Pancreas (tissue), 10 donors: Measurements from ENCODE around the gene LIMD2. TPM values are rescaled to one million over a fixed set of nuclear protein-coding genes. Genes with fewer than 3 reads are reported as not detected.

Experiments used
- ATAC-seq, 4 donors: fragments of 200-7000 bp; cut with Tn5 transposase; one replicate each; pipeline versions ENCODE4 v1.8.0 to v1.9.1; 2020; ENCODE audit warnings: mild to moderate bottlenecking in 4 of 4, moderate library complexity in 4 of 4
- DNase-seq, 6 donors: peaks; one replicate each; pipeline ENCODE4 v3.0.0-alpha.2; 2020
- FAIRE-seq: peaks from 2 replicates; lab custom pipeline; 2012; peaks lifted over from hg19 to GRCh38; lab: Jason Lieb, UNC
- H3K27ac ChIP-seq, 4 donors: fragments of 200-600 bp; sonication (generic); 1 replicate in 3 of 4; 2 replicates in 1 of 4; pipeline versions ENCODE4 v1.5.0 to v1.8.0; 2020
- H3K27me3 ChIP-seq, 4 donors: fragments of 200-600 bp; one replicate each; pipeline ENCODE4 v1.8.0; 2021
- H3K36me3 ChIP-seq, 3 donors: fragments of 200-600 bp; sonication (generic) in 1 of 3; one replicate each; pipeline versions ENCODE4 v1.5.0 to v1.8.0; 2020 to 2021
- H3K4me1 ChIP-seq, 3 donors: fragments of 200-600 bp; one replicate each; pipeline ENCODE4 v1.8.0; 2021
- H3K4me3 ChIP-seq, 4 donors: fragments of 200-600 bp; sonication (generic) in 2 of 4; one replicate each; pipeline versions ENCODE4 v1.5.0 to v1.8.0; 2020 to 2021
- H3K9me3 ChIP-seq, 4 donors: fragments of 200-600 bp; one replicate each; pipeline ENCODE4 v1.8.0; 2021
- CTCF ChIP-seq, 4 donors: fragments of 200-600 bp; sonication (generic) in 3 of 4; IDR thresholded peaks; one replicate each; pipeline versions ENCODE4 v1.5.0 to v1.8.0; 2021; ENCODE audit warnings: antibody characterized with exemption in 4 of 4
- WGBS, 2 donors: extraction: QIAGEN DNeasy Blood & Tissue Kit; methylation state at CpG; one replicate each; pipeline ENCODE4 v1.1.7; 2013; 5-methylcytosine and 5-hydroxymethylcytosine counted together
- intact Hi-C, 3 donors: fragments of 100-400 bp; cut with DNase I; formaldehyde crosslinking; loops; one replicate each; pipeline versions ENCODE4 v1.11.1 to v1.14.2; 2022
- polyA plus RNA-seq, 2 donors: library from polyadenylated mRNA; stranded (reverse); fragments of 200-250 nt; gene quantifications; one replicate each; pipeline ENCODE4 v1.2.3, GENCODE V29; 2013
- total RNA-seq, 6 donors: library from RNA; stranded (reverse); fragmentation: NEBNext Ultra II Directional in 4 of 6; extraction: Animal tissue kit (Norgen Biotek cat#: 25700) in 4 of 6; gene quantifications; one replicate each; pipeline versions ENCODE4 v1.2.1 to v1.2.4, GENCODE V29; 2021 to 2023
- donor health status: healthy with polysubstance abuse.
- donor health status: DM: no; HTN: no; CAD: no; lungs with moderate emphysema.
- donor health status: DM: no; HTN: no; CAD: no.
- donor health status: control.
- donor health status: control.
- donor health status: Bipolar disorder and iron deficiency.
- donor health status: DM: yes; HTN: yes; CAD: no.
- donor health status: DM: no; HTN: no; CAD: no.
- donor health status: DM: no; HTN: no; CAD: no.
- donor health status: DM: yes; HTN: yes; CAD: no.

The LIMD2 gene
- total and polyA plus RNA-seq, 8 donors = 1.4 to 16.6 (median 5.7) TPM

DNA sequence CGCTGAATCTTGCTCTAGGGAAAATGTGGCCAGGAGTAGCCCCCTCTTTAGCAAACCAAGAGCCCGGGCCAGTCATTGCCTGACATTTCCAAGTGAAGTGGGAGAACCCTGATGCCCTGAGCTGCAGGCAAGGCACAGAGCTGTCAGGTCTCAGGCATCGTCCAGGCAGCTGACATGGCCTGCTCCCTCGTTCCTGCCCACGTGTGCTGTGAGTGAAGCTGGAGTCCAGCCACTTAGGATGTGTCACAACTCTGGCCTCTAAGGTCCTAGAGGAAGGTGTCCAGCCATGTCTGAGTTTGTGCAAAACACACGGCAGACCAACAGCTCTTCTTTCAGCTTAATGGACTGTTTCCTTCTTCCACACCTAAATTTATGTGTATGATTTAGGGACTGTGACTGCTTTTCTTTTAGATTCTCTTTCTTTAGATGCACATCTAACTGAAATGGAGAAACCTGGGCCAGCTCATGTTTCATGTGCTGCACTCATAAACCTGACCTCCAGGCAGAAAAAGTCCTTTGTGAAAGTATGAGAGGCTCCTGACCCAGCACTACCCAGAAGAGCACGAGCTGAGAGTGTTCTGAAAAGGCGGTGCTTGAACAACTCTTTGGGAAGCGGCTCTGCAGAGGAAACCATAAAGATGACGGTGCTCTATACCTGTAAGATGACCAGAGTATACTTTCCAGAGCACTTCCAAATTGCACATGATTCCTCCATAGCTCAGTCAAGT, 14.8 kb upstream of the LIMD2 start:
- DNase-seq (peak in 1 of 6 donors; percentile 4), FAIRE-seq (no peak), ATAC-seq (no peak)
- no peaks in the 10 kb centered on the region for H3K9me3 ChIP-seq
- 80 to 86% methylated on average over 10 of the region's 10 CpGs for WGBS, 2 donors
- H3K4me1 ChIP-seq = peaks cover 0 to 5% (median under 1%) of the 10 kb centered on the region in 3 donors
- no peak overlapping the region for H3K4me3 ChIP-seq
- peaks cover 0 to 4% (median 0%) of the 10 kb centered on the region in 3 donors for H3K36me3 ChIP-seq
- no peaks in the 10 kb centered on the region for H3K27me3 ChIP-seq
- no peak for TF ChIP-seq CTCF (IDR thresholded peaks at IDR 0.05)
- no peak overlapping the region for H3K27ac ChIP-seq
- intact Hi-C loops = no loop called here

- ATAC-seq = no peak
- intact Hi-C loops = loop anchor here in 1 of 3 donors (10.0 kb wide), 1 partner anchor 274 kb away; no protein-coding TSS in a partner anchor
- Histone ChIP-seq H3K9me3 (no peaks in the 10 kb centered on the region), H3K4me1 (peaks cover 0 to 10% (median 5%) of the 10 kb centered on the region in 3 donors), H3K27me3 (no peaks in the 10 kb centered on the region), H3K36me3 (peaks cover 0 to 4% (median 0%) of the 10 kb centered on the region in 3 donors), H3K27ac (peak overlapping the region in 1 of 4 donors; percentile 75), H3K4me3 (no peak overlapping the region)
- no peak for FAIRE-seq
- no peak for TF ChIP-seq CTCF (IDR thresholded peaks at IDR 0.05)
- 92 to 96% methylated on average over 6 of the region's 6 CpGs for WGBS, 2 donors
- DNase-seq = no peak
Measured at GRCh38 chr17:63709110-63709509, 9.2 kb upstream of the LIMD2 start.

- H3K27ac ChIP-seq = no peak overlapping the region
- H3K36me3 ChIP-seq = peaks cover 0 to 2% (median 0%) of the 10 kb centered on the region in 3 donors
- WGBS, 2 donors = 90% methylated on average over 11 of the region's 11 CpGs
- no peak for FAIRE-seq
- no peaks in the 10 kb centered on the region for H3K9me3 ChIP-seq
- intact Hi-C loops = loop anchor here in 1 of 3 donors (10.0 kb wide), 1 partner anchor 272 kb away; no protein-coding TSS in a partner anchor
- H3K27me3 ChIP-seq = no peaks in the 10 kb centered on the region
- H3K4me1 ChIP-seq = peaks cover 0 to 10% (median 5%) of the 10 kb centered on the region in 3 donors
- DNase-seq = no peak
- H3K4me3 ChIP-seq = no peak overlapping the region
- ATAC-seq = no peak
- no peak for TF ChIP-seq CTCF (IDR thresholded peaks at IDR 0.05)
Measured at GRCh38 chr17:63707151-63707550, 7.2 kb upstream of the LIMD2 start.

DNA sequence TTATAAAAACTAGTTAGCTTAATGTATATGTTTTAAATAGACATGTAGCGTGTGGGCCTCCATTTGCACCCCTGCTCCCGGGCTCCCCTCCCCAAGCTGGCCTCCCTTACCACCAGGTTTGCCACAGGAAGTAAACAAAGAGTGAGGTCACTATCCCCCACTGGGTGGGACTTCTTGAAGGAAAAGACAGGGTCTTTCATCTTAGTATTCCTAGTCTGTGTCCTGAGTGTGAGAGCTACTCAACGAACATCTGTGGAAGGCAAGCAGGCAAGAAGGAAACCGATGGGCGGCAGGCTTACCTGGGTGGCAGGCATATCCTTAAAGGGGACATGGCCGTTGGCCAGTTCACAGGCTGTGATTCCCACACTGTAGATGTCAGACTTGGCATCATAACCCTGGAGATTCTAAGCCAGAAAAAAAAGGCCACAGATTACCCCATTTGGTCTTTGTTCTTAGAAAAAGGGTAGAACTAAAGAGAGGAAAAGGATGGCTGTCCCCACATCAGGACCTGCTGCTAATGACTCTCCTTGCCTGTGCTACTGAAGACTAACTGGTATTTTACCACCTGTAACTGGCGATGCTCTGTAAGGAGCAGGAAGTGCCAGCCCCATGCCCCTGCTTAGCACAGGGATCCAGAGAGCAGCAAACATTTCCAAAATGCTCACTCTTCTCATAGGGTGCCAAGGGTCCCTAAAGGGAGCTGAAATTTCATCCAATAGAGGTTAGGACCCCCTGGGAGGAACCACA, 6.6 kb upstream of the LIMD2 start:
- no peak for FAIRE-seq
- no peaks in the 10 kb centered on the region for H3K36me3 ChIP-seq
- ATAC-seq = no peak
- no peak for TF ChIP-seq CTCF (IDR thresholded peaks at IDR 0.05)
- no peaks in the 10 kb centered on the region for H3K27me3 ChIP-seq
- H3K4me3 ChIP-seq = no peak overlapping the region
- DNase-seq = no peak
- 84 to 86% methylated on average over 7 of the region's 7 CpGs for WGBS, 2 donors
- no peaks in the 10 kb centered on the region for H3K9me3 ChIP-seq
- H3K4me1 ChIP-seq = peaks cover 0 to 10% (median 5%) of the 10 kb centered on the region in 3 donors
- H3K27ac ChIP-seq = no peak overlapping the region
- intact Hi-C loops = loop anchor here in 1 of 3 donors (10.0 kb wide), 1 partner anchor 272 kb away; no protein-coding TSS in a partner anchor
